Measurements from ENCODE around the gene SLC35A1. TPM values are rescaled to one million over a fixed set of nuclear protein-coding genes. Genes with fewer than 3 reads are reported as not detected.

Gene SLC35A1
- total and polyA plus RNA-seq, 2 of the 8 experiments (the other 6 are each of a cell fraction or from before 2014, with no cell fraction given), result 4.7 to 9.2 TPM

Small RNA genes lying within 50 kb of the gene (small RNA-seq; reads per million reads assigned to genes)
- gene AL049697.2 (ENCODE audit: insufficient read depth) (not detected), gene RNU6-444P (ENCODE audit: insufficient read depth) (not detected)

Other genes starting within 250 kb of the SLC35A1 start
- 8.6 and 10.7 TPM in 2 replicates for gene SMIM8, start 150.4 kb upstream of the SLC35A1 start, total RNA-seq (2021; fragmentation: NEBNext Ultra II Directional; extraction: Animal tissue kit (Norgen Biotek cat#: 25700))
- 1.6 and 3.0 TPM in 2 replicates for gene SMIM8, start 150.4 kb upstream of the SLC35A1 start, polyA plus RNA-seq (2011; rRNA removed)
- gene GJB7, start 143.7 kb upstream of the SLC35A1 start, total RNA-seq (2021; fragmentation: NEBNext Ultra II Directional; extraction: Animal tissue kit (Norgen Biotek cat#: 25700)), result 0.63 and 0.99 TPM in 2 replicates
- 0.41 and 0.65 TPM in 2 replicates for gene GJB7, start 143.7 kb upstream of the SLC35A1 start, polyA plus RNA-seq (2011; rRNA removed)
- gene C6orf163, start 128.2 kb upstream of the SLC35A1 start, total RNA-seq (2021; fragmentation: NEBNext Ultra II Directional; extraction: Animal tissue kit (Norgen Biotek cat#: 25700)), result 0.90 and 1.5 TPM in 2 replicates
- 0.35 and 0.36 TPM in 2 replicates for gene C6orf163, start 128.2 kb upstream of the SLC35A1 start, polyA plus RNA-seq (2011; rRNA removed)
- gene CFAP206, start 65.0 kb upstream of the SLC35A1 start, total RNA-seq (2021; fragmentation: NEBNext Ultra II Directional; extraction: Animal tissue kit (Norgen Biotek cat#: 25700)), result not detected in 2 replicates
- gene CFAP206, start 65.0 kb upstream of the SLC35A1 start, polyA plus RNA-seq (2011; rRNA removed), result not detected in 2 replicates
- 38.5 and 40.5 TPM in 2 replicates for gene RARS2, start 117.0 kb downstream of the SLC35A1 start, total RNA-seq (2021; fragmentation: NEBNext Ultra II Directional; extraction: Animal tissue kit (Norgen Biotek cat#: 25700))
- 4.9 and 10.2 TPM in 2 replicates for gene RARS2, start 117.0 kb downstream of the SLC35A1 start, polyA plus RNA-seq (2011; rRNA removed)
- gene ORC3, start 117.2 kb downstream of the SLC35A1 start, total RNA-seq (2021; fragmentation: NEBNext Ultra II Directional; extraction: Animal tissue kit (Norgen Biotek cat#: 25700)), result 54.4 and 60.9 TPM in 2 replicates
- 18.1 and 35.9 TPM in 2 replicates for gene ORC3, start 117.2 kb downstream of the SLC35A1 start, polyA plus RNA-seq (2011; rRNA removed)
- gene AKIRIN2, start 229.3 kb downstream of the SLC35A1 start, total RNA-seq (2021; fragmentation: NEBNext Ultra II Directional; extraction: Animal tissue kit (Norgen Biotek cat#: 25700)), result 75.3 and 77.2 TPM in 2 replicates
- gene AKIRIN2, start 229.3 kb downstream of the SLC35A1 start, polyA plus RNA-seq (2011; rRNA removed), result 35.6 and 49.6 TPM in 2 replicates

All from H1 (cell line).